Myocyte (in vitro differentiated cells): ENCODE data around the gene LIAS. TPM values are rescaled to one million over a fixed set of nuclear protein-coding genes. Genes with fewer than 3 reads are reported as not detected.
"Not testable (repeated sequence)": the region's sequence is repeated elsewhere in the genome, so short reads cannot be mapped to it uniquely, and the experiment has no call there.

Experiments
- DNase-seq: peaks from one replicate; pipeline ENCODE4 v3.0.0-alpha.2; 2012; ENCODE audit warnings: low read depth
- total RNA-seq: library from RNA; depleted of rRNA; stranded (reverse); fragments of >200 nt; gene quantifications from 2 replicates; pipeline ENCODE4 v1.2.3, GENCODE V29; 2014

Gene LIAS
- total RNA-seq, 1 donor from 2014 or later = 14.5 TPM

GRCh38 chr4:39497909-39498726 is 39.3 kb downstream of the LIAS start:
- no peak for DNase-seq

DNA sequence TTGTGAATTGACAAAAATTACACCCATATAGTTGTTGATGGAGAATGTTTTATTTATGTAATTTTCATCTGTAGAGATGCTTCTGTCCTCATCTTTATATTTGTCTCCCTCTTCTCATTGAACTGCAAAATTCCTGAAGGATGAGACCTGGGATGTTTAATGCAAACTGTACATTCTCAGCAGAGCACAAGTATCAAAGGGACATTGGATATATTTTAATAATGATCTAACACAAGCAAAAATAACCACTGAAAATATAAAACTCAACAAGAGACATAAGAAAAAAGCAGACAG is 39.8 kb downstream of the LIAS start:
- no peak for DNase-seq

GRCh38 chr4:39502019-39502663 is 43.3 kb downstream of the LIAS start:
- peak; percentile 32 for DNase-seq

- not testable (repeated sequence) for DNase-seq
Observed at GRCh38 chr4:39502664-39503035, 43.8 kb downstream of the LIAS start.

- DNase-seq = no peak
Observed at GRCh38 chr4:39504538-39504937, 45.7 kb downstream of the LIAS start.

DNA sequence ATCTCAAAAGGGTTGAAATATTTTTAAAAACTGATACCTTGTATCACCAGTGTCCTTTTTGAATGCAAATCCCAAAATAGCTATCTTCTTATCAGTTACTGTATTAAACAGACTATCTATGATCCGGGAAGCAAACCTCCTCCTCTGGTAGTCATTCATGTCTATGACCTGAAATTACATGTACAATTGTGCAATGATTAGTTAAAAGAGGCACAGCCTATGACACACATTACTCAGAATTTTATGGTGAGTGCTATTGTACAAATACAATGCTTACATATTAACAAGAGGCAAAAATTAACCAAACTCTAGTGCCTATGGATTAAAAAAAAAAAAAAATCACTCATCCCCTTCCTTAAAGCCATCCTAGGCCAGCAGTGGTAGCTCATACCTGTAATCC is 46.7 kb downstream of the LIAS start:
- DNase-seq = no peak

- DNase-seq = no peak
Observed at GRCh38 chr4:39510348-39510929, 51.6 kb downstream of the LIAS start.

- not testable (repeated sequence) for DNase-seq
Observed at GRCh38 chr4:39514266-39514665, 55.4 kb downstream of the LIAS start.

- DNase-seq = no peak
Observed at GRCh38 chr4:39514888-39515401, 56.1 kb downstream of the LIAS start.

DNA sequence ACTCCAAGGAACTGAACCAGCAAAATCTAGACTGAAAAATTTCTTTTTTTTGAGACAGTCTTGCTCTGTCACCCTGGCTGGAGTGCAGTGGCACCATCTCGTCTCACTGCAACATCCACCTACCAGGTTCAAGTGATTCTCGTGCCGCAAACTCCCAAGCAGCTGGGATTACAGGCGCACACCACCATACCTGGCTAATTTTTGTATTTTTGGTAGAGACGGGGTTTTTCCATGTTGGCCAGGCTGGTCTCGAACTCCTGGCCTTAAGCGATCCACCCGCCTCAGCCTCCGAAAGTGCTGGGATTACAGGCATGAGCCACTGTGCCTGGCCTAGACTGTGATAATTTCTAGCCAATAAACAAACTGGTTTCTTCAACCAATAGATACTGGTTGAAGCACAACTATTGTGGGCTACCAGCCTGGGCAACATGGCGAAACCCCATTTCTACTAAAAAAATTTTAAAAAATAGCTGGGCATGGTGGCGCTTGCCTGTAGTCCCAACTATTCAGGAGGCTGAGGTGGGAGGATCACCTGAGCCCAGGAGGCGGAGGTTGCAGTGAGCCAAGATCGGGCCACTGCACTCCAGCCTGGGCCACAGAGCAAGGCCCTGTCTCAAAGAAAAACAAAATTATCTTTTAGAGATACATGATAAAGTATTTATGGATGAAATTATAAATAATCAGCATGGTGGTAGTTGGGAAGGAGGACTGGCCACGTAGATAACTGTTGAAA is 57.0 kb downstream of the LIAS start:
- not testable (repeated sequence) for DNase-seq

GRCh38 chr4:39516407-39516966 is 57.6 kb downstream of the LIAS start:
- no peak for DNase-seq

DNA sequence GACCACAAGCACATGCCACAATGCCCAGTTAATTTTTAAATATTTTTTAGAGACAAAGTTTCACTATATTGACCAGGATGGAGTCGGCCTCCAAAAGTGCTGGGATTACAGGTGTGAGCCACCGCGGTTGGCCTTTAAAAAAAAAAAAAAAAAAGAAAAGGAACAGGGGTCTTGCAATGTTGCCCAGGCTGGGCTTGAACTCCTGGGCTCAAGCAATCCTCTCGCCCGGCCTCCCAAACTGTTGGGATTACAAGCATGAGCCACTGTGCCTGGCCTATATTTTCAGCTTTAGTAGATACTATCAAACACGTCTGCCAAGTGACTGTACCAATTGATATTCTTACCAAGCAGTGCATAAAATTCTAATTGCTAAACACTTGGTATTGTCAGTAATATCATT is 59.6 kb downstream of the LIAS start:
- no peak for DNase-seq

DNA sequence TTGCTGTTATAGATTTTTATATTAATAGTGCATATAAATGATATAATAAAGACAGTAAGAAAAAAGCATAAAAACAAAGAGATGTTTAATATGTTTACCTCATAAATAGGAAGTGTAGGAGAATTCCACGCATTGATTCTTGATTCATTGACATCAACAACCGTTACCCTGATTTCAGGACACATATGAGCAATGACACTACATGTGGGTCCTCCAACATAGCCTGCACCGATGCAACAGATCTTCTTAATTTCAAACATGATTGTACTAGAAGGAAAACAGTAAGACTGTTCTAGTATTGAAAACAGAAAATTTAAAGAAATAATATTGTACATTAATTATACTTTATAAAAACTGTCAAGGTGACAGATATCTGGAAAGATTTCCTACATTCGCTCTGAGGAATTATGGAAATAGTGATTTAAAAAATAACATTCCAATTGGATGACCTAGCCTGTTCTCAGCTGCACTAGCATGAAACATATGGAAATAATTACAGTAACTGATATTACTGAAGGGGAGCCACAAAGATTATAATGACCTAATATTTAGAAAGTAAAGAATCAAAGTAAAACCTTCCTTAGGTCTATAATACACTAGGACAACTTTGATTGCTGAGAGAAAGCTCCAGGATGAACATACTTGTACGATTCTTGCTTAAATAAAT is 62.5 kb downstream of the LIAS start:
- DNase-seq = no peak

DNA sequence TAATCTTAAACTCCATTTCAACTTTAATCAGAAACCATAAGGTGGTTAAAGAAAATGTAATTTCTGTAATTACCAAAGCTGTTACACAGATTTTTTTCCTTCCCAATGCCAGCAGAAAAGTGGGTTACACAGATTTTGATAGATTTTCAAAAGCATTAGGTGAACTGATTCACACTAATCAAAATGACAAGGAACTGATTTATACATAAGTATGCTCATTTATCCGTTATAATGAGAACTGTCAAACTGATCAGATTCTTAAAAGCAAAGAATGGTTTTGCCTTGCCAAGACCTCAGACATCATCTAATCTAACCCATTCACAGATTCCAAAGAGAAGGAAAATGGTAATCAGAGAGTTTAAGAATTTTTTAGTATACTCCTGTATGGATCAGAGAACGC is 63.2 kb downstream of the LIAS start:
- DNase-seq = no peak

- no peak for DNase-seq
Observed at GRCh38 chr4:39524161-39524957, 65.5 kb downstream of the LIAS start.

DNA sequence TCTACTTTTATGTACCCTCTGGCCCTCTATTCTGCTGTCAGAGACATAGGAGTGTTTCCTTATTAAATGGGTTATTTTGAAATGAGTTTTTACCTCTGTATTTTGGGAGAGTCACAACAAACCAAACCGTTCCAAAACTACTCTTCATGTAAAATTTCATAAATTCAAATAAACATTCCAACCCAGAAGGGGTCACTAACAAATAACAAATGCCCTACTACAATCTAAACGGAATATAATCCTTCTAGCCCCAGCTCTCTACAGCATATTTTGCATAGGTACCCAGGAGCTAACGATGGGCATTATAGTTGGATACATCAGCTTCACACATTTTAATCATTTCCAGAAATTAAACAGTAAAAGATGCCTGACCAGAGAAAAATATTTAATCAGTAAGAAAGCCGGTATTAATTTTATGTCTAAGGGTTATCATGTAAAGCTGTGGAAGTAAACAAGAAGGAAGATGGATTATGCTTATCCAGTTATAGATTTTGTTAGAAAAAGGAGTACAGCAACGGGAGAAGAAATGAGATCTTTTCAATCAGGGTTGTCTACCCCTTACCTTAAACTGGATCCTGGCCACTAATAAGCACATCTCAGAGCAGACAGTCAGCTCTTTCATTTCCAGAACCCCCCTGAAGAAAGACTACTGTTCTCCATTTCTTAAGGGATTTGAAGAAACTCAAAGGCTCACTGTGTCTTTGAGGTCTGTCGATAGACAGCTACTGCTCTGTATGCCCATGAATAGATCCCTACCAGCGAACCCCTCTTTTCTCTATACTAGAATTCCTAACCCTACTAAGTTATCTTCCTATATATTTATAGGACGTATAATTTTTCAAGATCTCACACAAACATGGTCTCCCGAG is 67.2 kb downstream of the LIAS start:
- no peak for DNase-seq

GRCh38 chr4:39526765-39527295 is 68.0 kb downstream of the LIAS start:
- DNase-seq = peak; percentile 28

- peak; percentile 99 for DNase-seq
Observed at GRCh38 chr4:39527296-39528060, 68.6 kb downstream of the LIAS start, which contains the start of gene UGDH. UGDH (minus strand) TSS chr4:39527439; CDS start chr4:39521512, 5,927 bp downstream.
